ENCODE measurements around the gene PLEKHG4.

The PLEKHG4 gene

GRCh38 chr16:67282447-67282805 is 3.1 kb downstream of the PLEKHG4 start:
- H3K27ac ChIP-seq (replicated peaks): no peak overlapping the region
- DNase-seq (ENCODE audit: low read depth in 1 of 2, low spot score in 1 of 2): no peak

GRCh38 chr16:67283039-67283825 is 3.9 kb downstream of the PLEKHG4 start:
- Histone ChIP-seq H3K27ac (replicated peaks) (no peak overlapping the region), H3K27me3 (ENCODE audit: insufficient read depth, poor library complexity, severe bottlenecking) (no peaks in the 10 kb centered on the region), H3K4me3 (replicated peaks; ENCODE audit: insufficient read depth, low read length) (no peak overlapping the region)
- DNase-seq (ENCODE audit: low read depth in 1 of 2, low spot score in 1 of 2): no peak
- TF ChIP-seq GABPA (IDR thresholded peaks at IDR 0.05; ENCODE audit: low read depth) (no peak), POLR2AphosphoS5 (IDR thresholded peaks at IDR 0.05; ENCODE audit: low read depth) (no peak), SPI1 (IDR thresholded peaks at IDR 0.05; ENCODE audit: borderline replicate concordance, low read depth) (no peak), REST (IDR thresholded peaks at IDR 0.05; ENCODE audit: insufficient replicate concordance, low read depth) (no peak), CTCF (IDR thresholded peaks at IDR 0.05; ENCODE audit: insufficient read depth, low read length) (no peak)

More at GRCh38 chr16:67282447-67282805, 3.1 kb downstream of the PLEKHG4 start:
- no peak overlapping the region for H3K4me3 ChIP-seq (replicated peaks; ENCODE audit: insufficient read depth, low read length)
- no peaks in the 10 kb centered on the region for H3K27me3 ChIP-seq (ENCODE audit: insufficient read depth, poor library complexity, severe bottlenecking)
- TF ChIP-seq POLR2AphosphoS5 (IDR thresholded peaks at IDR 0.05; ENCODE audit: low read depth) (no peak), SPI1 (IDR thresholded peaks at IDR 0.05; ENCODE audit: borderline replicate concordance, low read depth) (no peak), REST (IDR thresholded peaks at IDR 0.05; ENCODE audit: insufficient replicate concordance, low read depth) (no peak), GABPA (IDR thresholded peaks at IDR 0.05; ENCODE audit: low read depth) (no peak), CTCF (IDR thresholded peaks at IDR 0.05; ENCODE audit: insufficient read depth, low read length) (no peak)

- Histone ChIP-seq H3K4me3 (replicated peaks; ENCODE audit: insufficient read depth, low read length) (no peak overlapping the region), H3K27me3 (ENCODE audit: insufficient read depth, poor library complexity, severe bottlenecking) (no peaks in the 10 kb centered on the region), H3K27ac (replicated peaks) (no peak overlapping the region)
- no peak for DNase-seq (ENCODE audit: low read depth in 1 of 2, low spot score in 1 of 2)
- no peak for TF ChIP-seq CTCF (IDR thresholded peaks at IDR 0.05; ENCODE audit: insufficient read depth, low read length)
- TF ChIP-seq SPI1 (IDR thresholded peaks at IDR 0.05; ENCODE audit: borderline replicate concordance, low read depth): no peak
- TF ChIP-seq REST (IDR thresholded peaks at IDR 0.05; ENCODE audit: insufficient replicate concordance, low read depth): no peak
- no peak for TF ChIP-seq POLR2AphosphoS5 (IDR thresholded peaks at IDR 0.05; ENCODE audit: low read depth)
- no peak for TF ChIP-seq GABPA (IDR thresholded peaks at IDR 0.05; ENCODE audit: low read depth)
Measured at GRCh38 chr16:67283826-67284555, 4.7 kb downstream of the PLEKHG4 start.
